Astrocyte (in vitro differentiated cells and primary cell): Measurements from ENCODE around the gene ENTPD7. TPM values are rescaled to one million over a fixed set of nuclear protein-coding genes. Genes with fewer than 3 reads are reported as not detected.

Experiments
- DNase-seq: peaks from one replicate; pipeline ENCODE4 v3.0.0-alpha.2; 2010; ENCODE audit warnings: low read depth
- FAIRE-seq: peaks from 2 replicates; lab custom pipeline; 2011; peaks lifted over from hg19 to GRCh38; lab: Jason Lieb, UNC
- H2AFZ ChIP-seq: 2 replicates; pipeline ENCODE4 v1.6.0; 2012; ENCODE audit warnings: low read depth, low read length, inconsistent platforms
- H3K27ac ChIP-seq: 2 replicates; pipeline ENCODE4 v1.5.1; 2011; ENCODE audit warnings: low read depth, low read length, inconsistent platforms
- H3K27me3 ChIP-seq: 2 replicates; pipeline ENCODE4 v1.6.0; 2011; ENCODE audit warnings: low read length, inconsistent platforms; ENCODE audit not compliant: insufficient read depth
- H3K36me3 ChIP-seq: 2 replicates; pipeline ENCODE4 v1.5.1; 2011; ENCODE audit warnings: low read length, inconsistent platforms; ENCODE audit not compliant: insufficient read depth
- H3K4me1 ChIP-seq: 2 replicates; pipeline ENCODE4 v1.5.1; 2011; ENCODE audit warnings: low read length, inconsistent platforms; ENCODE audit not compliant: insufficient read depth
- H3K4me2 ChIP-seq: 2 replicates; pipeline ENCODE4 v1.6.0; 2012; ENCODE audit warnings: low read length, inconsistent platforms
- H3K4me3 ChIP-seq: 2 replicates; pipeline ENCODE4 v1.5.1; 2011; ENCODE audit warnings: low read depth, mild to moderate bottlenecking, low read length, inconsistent platforms; ENCODE audit not compliant: insufficient read depth
- H3K79me2 ChIP-seq: 2 replicates; pipeline ENCODE4 v1.6.0; 2012; ENCODE audit warnings: mild to moderate bottlenecking, low read length, inconsistent platforms; ENCODE audit not compliant: insufficient read depth
- H3K9ac ChIP-seq: 2 replicates; pipeline ENCODE4 v1.6.0; 2012; ENCODE audit warnings: mild to moderate bottlenecking, low read length, inconsistent platforms
- H3K9me3 ChIP-seq: 2 replicates; pipeline ENCODE4 v1.5.1; 2012; ENCODE audit warnings: low read depth, mild to moderate bottlenecking, low read length, inconsistent platforms; ENCODE audit not compliant: insufficient read depth
- H4K20me1 ChIP-seq: 2 replicates; pipeline ENCODE4 v1.6.0; 2012; ENCODE audit warnings: low read length, inconsistent platforms; ENCODE audit not compliant: insufficient read depth
- H3K27ac Mint-ChIP-seq: one replicate; pipeline ENCODE4 v1.8.0; 2021; ENCODE audit warnings: mild to moderate bottlenecking, mixed read lengths; ENCODE audit not compliant: unreplicated experiment
- H3K27me3 Mint-ChIP-seq: one replicate; pipeline ENCODE4 v1.8.0; 2021; ENCODE audit warnings: low read depth, mixed read lengths; ENCODE audit not compliant: unreplicated experiment
- H3K36me3 Mint-ChIP-seq: one replicate; pipeline ENCODE4 v1.8.0; 2021; ENCODE audit warnings: low read depth, mixed read lengths; ENCODE audit not compliant: unreplicated experiment
- H3K4me1 Mint-ChIP-seq: one replicate; pipeline ENCODE4 v1.8.0; 2021; ENCODE audit warnings: low read depth, mixed read lengths; ENCODE audit not compliant: unreplicated experiment
- H3K4me3 Mint-ChIP-seq: one replicate; pipeline ENCODE4 v1.8.0; 2021; ENCODE audit warnings: mild to moderate bottlenecking, moderate library complexity, mixed read lengths; ENCODE audit not compliant: unreplicated experiment
- H3K9me3 Mint-ChIP-seq: one replicate; pipeline ENCODE4 v1.8.0; 2021; ENCODE audit warnings: mild to moderate bottlenecking, mixed read lengths; ENCODE audit not compliant: unreplicated experiment
- EZH2 ChIP-seq: IDR thresholded peaks from 2 replicates; pipeline ENCODE4 v1.6.1; 2012; ENCODE audit warnings: mild to moderate bottlenecking, low read length, inconsistent platforms; ENCODE audit not compliant: insufficient read depth
- total RNA-seq: library from RNA; stranded (reverse); gene quantifications from 2 replicates; pipeline ENCODE4 v1.2.1, GENCODE V29; 2021
- TF ChIP-seq, protein P1 (sequence below): IDR thresholded peaks from 2 replicates; pipeline ENCODE4 v1.5.1; 2011; ENCODE audit warnings: low read depth, mild to moderate bottlenecking, inconsistent platforms, low read length, moderate library complexity; ENCODE audit not compliant: insufficient read depth

ENTPD7 gene
- total RNA-seq, 1 donor from 2014 or later, result 21.6 TPM

DNA sequence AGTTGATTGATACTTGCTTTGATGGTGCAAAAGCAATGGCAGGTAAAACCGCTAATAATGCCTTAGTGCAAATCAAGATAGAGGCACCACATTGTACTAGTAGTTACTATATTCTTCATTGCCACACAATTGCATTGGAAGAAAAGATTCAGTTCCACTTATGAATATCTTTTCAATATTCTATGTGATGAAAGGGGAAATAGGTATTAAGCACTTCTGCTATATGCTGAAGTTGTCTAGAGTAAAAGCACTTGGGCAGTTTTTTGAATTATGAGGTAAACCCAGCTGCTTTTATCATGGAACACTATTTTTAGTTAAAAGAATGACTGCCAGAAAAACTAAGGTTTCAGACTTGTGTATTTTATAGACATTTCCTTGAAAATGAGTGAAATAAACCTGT is 15.5 kb downstream of the ENTPD7 start:
- Histone ChIP-seq H3K9me3 (no peaks in the 10 kb centered on the region), H3K27ac (no peak overlapping the region), H3K36me3 (peaks cover 26% of the 10 kb centered on the region), H3K79me2 (peaks cover 34% of the 10 kb centered on the region), H3K4me1 (peaks cover 5% of the 10 kb centered on the region), H4K20me1 (peaks cover 5% of the 10 kb centered on the region), H2AFZ (no peak overlapping the region), H3K4me2 (no peak overlapping the region), H3K4me3 (no peak overlapping the region), H3K9ac (no peak overlapping the region), H3K27me3 (no peaks in the 10 kb centered on the region)
- DNase-seq, result no peak
- H3K27me3 Mint-ChIP-seq, result no peaks in the 10 kb centered on the region
- peak; percentile 29 for FAIRE-seq
- H3K4me3 Mint-ChIP-seq, result no peak overlapping the region
- no peaks in the 10 kb centered on the region for H3K9me3 Mint-ChIP-seq
- H3K4me1 Mint-ChIP-seq, result peaks cover 4% of the 10 kb centered on the region
- H3K36me3 Mint-ChIP-seq, result peaks cover 12% of the 10 kb centered on the region
- TF ChIP-seq, protein P1, sequence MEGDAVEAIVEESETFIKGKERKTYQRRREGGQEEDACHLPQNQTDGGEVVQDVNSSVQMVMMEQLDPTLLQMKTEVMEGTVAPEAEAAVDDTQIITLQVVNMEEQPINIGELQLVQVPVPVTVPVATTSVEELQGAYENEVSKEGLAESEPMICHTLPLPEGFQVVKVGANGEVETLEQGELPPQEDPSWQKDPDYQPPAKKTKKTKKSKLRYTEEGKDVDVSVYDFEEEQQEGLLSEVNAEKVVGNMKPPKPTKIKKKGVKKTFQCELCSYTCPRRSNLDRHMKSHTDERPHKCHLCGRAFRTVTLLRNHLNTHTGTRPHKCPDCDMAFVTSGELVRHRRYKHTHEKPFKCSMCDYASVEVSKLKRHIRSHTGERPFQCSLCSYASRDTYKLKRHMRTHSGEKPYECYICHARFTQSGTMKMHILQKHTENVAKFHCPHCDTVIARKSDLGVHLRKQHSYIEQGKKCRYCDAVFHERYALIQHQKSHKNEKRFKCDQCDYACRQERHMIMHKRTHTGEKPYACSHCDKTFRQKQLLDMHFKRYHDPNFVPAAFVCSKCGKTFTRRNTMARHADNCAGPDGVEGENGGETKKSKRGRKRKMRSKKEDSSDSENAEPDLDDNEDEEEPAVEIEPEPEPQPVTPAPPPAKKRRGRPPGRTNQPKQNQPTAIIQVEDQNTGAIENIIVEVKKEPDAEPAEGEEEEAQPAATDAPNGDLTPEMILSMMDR, result no peak
- no peak for TF ChIP-seq EZH2
- no peak overlapping the region for H3K27ac Mint-ChIP-seq

DNA sequence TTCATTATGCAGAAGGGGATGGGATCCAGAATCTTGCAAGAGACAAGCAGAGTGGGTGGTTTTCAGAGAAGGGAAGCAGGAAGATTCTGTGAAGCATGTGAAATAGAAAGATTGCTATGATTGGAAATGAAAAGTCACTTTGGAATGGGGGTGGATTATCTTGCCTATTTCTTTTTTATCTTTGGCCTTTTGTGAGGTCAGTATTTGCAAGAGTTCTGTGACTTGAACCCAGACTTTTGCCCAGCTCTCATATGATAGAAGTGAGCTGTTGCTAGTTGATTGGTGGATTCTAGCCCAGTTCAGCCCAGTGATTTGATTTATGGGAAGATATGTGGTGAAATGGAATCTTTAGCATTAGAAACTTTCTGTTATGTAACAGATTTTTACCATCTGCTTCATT is 17.1 kb downstream of the ENTPD7 start:
- DNase-seq (peak; percentile 98), FAIRE-seq (peak; percentile 94)
- peak overlapping the region; percentile 16 for H3K27ac ChIP-seq
- H3K9me3 ChIP-seq, result no peaks in the 10 kb centered on the region
- no peak overlapping the region for H2AFZ ChIP-seq
- peaks cover 32% of the 10 kb centered on the region for H3K36me3 ChIP-seq
- peak overlapping the region; percentile 26 for H3K4me2 ChIP-seq
- no peak overlapping the region for H3K4me3 ChIP-seq
- peaks cover 28% of the 10 kb centered on the region for H3K79me2 ChIP-seq
- peaks cover 5% of the 10 kb centered on the region for H3K4me1 ChIP-seq
- H3K27me3 ChIP-seq, result no peaks in the 10 kb centered on the region
- no peak overlapping the region for H3K9ac ChIP-seq
- Mint-ChIP-seq H3K27me3 (no peaks in the 10 kb centered on the region), H3K27ac (no peak overlapping the region), H3K36me3 (peaks cover 17% of the 10 kb centered on the region), H3K9me3 (no peaks in the 10 kb centered on the region), H3K4me1 (peaks cover 4% of the 10 kb centered on the region), H3K4me3 (no peak overlapping the region)
- no peak for TF ChIP-seq EZH2
- TF ChIP-seq, protein P1, result no peak
- peaks cover 10% of the 10 kb centered on the region for H4K20me1 ChIP-seq

DNA sequence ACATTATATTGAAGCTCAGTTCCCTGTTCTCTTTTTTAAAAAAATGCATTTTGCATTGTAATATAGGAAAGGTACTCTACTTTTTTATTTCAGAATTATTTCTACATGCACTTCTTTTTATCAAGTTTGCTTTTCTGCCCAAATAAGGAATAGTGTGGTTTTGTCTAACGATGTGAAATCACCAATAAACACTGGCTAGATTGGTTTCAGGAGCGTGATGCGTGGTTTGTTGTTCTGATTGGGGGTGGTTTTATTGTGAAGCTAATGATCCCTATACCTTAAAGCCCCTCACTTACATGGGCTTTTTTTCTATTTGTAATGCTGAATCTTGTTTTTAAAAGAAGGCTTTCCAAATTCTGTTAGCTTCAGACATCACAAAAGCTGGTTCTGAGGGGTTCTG is 17.6 kb downstream of the ENTPD7 start:
- Histone ChIP-seq H3K79me2 (peaks cover 24% of the 10 kb centered on the region), H3K4me1 (peaks cover 5% of the 10 kb centered on the region), H3K4me2 (peak overlapping the region; percentile 26), H3K9ac (peak overlapping the region; percentile 9), H3K27ac (peak overlapping the region; percentile 16), H4K20me1 (peaks cover 10% of the 10 kb centered on the region), H3K9me3 (no peaks in the 10 kb centered on the region), H3K4me3 (no peak overlapping the region), H3K36me3 (peaks cover 28% of the 10 kb centered on the region), H2AFZ (no peak overlapping the region), H3K27me3 (no peaks in the 10 kb centered on the region)
- TF ChIP-seq, protein P1, result no peak
- no peak for TF ChIP-seq EZH2
- Mint-ChIP-seq H3K36me3 (peaks cover 17% of the 10 kb centered on the region), H3K4me3 (no peak overlapping the region), H3K27ac (no peak overlapping the region), H3K27me3 (no peaks in the 10 kb centered on the region), H3K4me1 (peaks cover 4% of the 10 kb centered on the region), H3K9me3 (no peaks in the 10 kb centered on the region)
- FAIRE-seq, result no peak
- peak; percentile 63 for DNase-seq
